Measurements from ENCODE around the gene MAEL. TPM values are rescaled to one million over a fixed set of nuclear protein-coding genes. Genes with fewer than 3 reads are reported as not detected.

The MAEL gene
- total RNA-seq, 2 experiments from 2014 or later, result 0.13 TPM; not detected in 1

Other genes with a start within 250 kb of the MAEL start
- 10 to 100 TPM; 66.9 to 68.1 TPM for gene POGK, start 149.8 kb upstream of the MAEL start, total RNA-seq
- 10 to 100 TPM; 18.2 to 18.7 TPM for gene TADA1, start 113.0 kb upstream of the MAEL start, total RNA-seq
- gene ILDR2, start 13.7 kb upstream of the MAEL start, total RNA-seq, result 1 to 10 TPM; 4.9 to 5.9 TPM
- gene GPA33, start 101.1 kb downstream of the MAEL start, total RNA-seq, result under 1 TPM in 1 of 2 experiments, not detected in 1; 0.06 TPM
- not detected for gene STYXL2, start 104.8 kb downstream of the MAEL start, total RNA-seq
- 10 to 100 TPM; 12.7 to 14.0 TPM for gene POU2F1, start 231.6 kb downstream of the MAEL start, total RNA-seq